Activated T-cell treated with anti-CD3 and anti-CD28 coated beads for 4 hours (primary cell): ENCODE results near the gene PIK3C2B.

Source experiments
- DNase-seq: peaks from one replicate; pipeline ENCODE4 v3.0.0-alpha.2; 2020

PIK3C2B gene

GRCh38 chr1:204477036-204477740 is 17.4 kb downstream of the PIK3C2B start:
- DNase-seq = no peak

GRCh38 chr1:204476563-204476962 is 18.0 kb downstream of the PIK3C2B start:
- no peak for DNase-seq

GRCh38 chr1:204475656-204476432 is 18.8 kb downstream of the PIK3C2B start:
- no peak for DNase-seq

GRCh38 chr1:204473400-204473965 is 21.1 kb downstream of the PIK3C2B start:
- no peak for DNase-seq

GRCh38 chr1:204472660-204473059 is 21.9 kb downstream of the PIK3C2B start:
- DNase-seq = no peak

GRCh38 chr1:204471687-204472086 is 22.9 kb downstream of the PIK3C2B start:
- no peak for DNase-seq

- DNase-seq = no peak
These were observed 25.3 kb downstream of the PIK3C2B start for GRCh38 chr1:204469304-204469703.

GRCh38 chr1:204468766-204469302 is 25.8 kb downstream of the PIK3C2B start:
- no peak for DNase-seq

- DNase-seq = no peak
These were observed 26.4 kb downstream of the PIK3C2B start for GRCh38 chr1:204468206-204468605.

- DNase-seq = no peak
These were observed 27.9 kb downstream of the PIK3C2B start for GRCh38 chr1:204466416-204467405.

- DNase-seq = no peak
These were observed 28.8 kb downstream of the PIK3C2B start for GRCh38 chr1:204465546-204466415.

- no peak for DNase-seq
These were observed 29.9 kb downstream of the PIK3C2B start for GRCh38 chr1:204464701-204465100.

GRCh38 chr1:204464187-204464631 is 30.4 kb downstream of the PIK3C2B start:
- DNase-seq = no peak

- no peak for DNase-seq
These were observed 31.2 kb downstream of the PIK3C2B start for GRCh38 chr1:204463125-204464060.

GRCh38 chr1:204462229-204462561 is 32.4 kb downstream of the PIK3C2B start:
- DNase-seq = no peak

GRCh38 chr1:204461331-204462228 is 33.0 kb downstream of the PIK3C2B start:
- peak; percentile 30 for DNase-seq

GRCh38 chr1:204460346-204460745 is 34.3 kb downstream of the PIK3C2B start:
- no peak for DNase-seq

GRCh38 chr1:204459706-204460105 is 34.9 kb downstream of the PIK3C2B start:
- no peak for DNase-seq

- no peak for DNase-seq
These were observed 36.9 kb downstream of the PIK3C2B start for GRCh38 chr1:204457666-204458065.
